ENCODE results near the gene TRMO.

DNA sequence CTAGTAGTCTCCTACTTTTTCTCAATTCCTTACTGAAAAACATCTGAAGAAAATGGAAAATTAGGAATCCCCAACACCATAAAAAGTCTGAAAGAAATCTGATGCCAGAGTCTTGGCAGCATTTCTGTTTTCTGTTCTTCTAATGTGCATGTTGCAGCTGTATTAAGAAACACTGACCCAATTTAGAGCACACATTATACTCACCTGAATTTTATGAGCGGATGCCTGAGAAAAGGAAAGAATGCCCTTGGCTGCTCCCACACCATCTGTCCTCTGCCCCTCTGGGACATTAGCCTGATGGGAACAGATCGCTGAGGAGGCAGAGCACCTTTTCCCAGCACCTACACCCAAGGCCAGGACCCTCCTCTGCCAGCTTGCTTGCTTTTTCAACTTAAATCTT lies 46.7 kb upstream of the TRMO start:
- TF ChIP-seq POLR2A (IDR thresholded peaks at IDR 0.05) (no peak), POLR2AphosphoS5 (IDR thresholded peaks at IDR 0.05) (no peak)
- TF ChIP-seq, protein P1, sequence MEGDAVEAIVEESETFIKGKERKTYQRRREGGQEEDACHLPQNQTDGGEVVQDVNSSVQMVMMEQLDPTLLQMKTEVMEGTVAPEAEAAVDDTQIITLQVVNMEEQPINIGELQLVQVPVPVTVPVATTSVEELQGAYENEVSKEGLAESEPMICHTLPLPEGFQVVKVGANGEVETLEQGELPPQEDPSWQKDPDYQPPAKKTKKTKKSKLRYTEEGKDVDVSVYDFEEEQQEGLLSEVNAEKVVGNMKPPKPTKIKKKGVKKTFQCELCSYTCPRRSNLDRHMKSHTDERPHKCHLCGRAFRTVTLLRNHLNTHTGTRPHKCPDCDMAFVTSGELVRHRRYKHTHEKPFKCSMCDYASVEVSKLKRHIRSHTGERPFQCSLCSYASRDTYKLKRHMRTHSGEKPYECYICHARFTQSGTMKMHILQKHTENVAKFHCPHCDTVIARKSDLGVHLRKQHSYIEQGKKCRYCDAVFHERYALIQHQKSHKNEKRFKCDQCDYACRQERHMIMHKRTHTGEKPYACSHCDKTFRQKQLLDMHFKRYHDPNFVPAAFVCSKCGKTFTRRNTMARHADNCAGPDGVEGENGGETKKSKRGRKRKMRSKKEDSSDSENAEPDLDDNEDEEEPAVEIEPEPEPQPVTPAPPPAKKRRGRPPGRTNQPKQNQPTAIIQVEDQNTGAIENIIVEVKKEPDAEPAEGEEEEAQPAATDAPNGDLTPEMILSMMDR (IDR thresholded peaks at IDR 0.05) = no peak

Measured in gastroesophageal sphincter (tissue), 3 donors.